A549 (cell line): ENCODE measurements around the gene HBE1. TPM values are rescaled to one million over a fixed set of nuclear protein-coding genes. Genes with fewer than 3 reads are reported as not detected.

Experiments used
- ATAC-seq, 2 experiments: fragments of 200-7000 bp in 1 of 2; fragments of >200 bp in 1 of 2; cut with Nextera tagmentation in 1 of 2; cut with Tn5 transposase in 1 of 2; 3 replicates each; pipeline versions ENCODE4 v1.8.0 to v1.9.1; 2018 to 2020; ENCODE audit warnings: mild to moderate bottlenecking in 1 of 2, moderate library complexity in 1 of 2
- CTCF ChIA-PET: fragments of 300-600 bp; sonication (Branson Sonifier 250); formaldehyde crosslinking; extraction: SDS; loops from one replicate; lab custom pipeline; 2021; ENCODE audit warnings: antibody characterized with exemption, inconsistent platforms; lab: Yijun Ruan, JAX
- POLR2A ChIA-PET: fragments of 350-600 bp; formaldehyde crosslinking; extraction: SDS; loops from one replicate; lab custom pipeline; 2021; ENCODE audit warnings: antibody characterized with exemption, inconsistent platforms; lab: Yijun Ruan, JAX
- DNase-seq, 2 experiments: peaks; one replicate each; pipeline versions ENCODE4 v3.0.0 to v3.0.0-alpha.2; 2011 to 2016; ENCODE audit warnings: low read depth in 1 of 2, low spot score in 1 of 2
- FAIRE-seq: peaks from 2 replicates; lab custom pipeline; 2011; peaks lifted over from hg19 to GRCh38; lab: Jason Lieb, UNC
- H3K27ac ChIP-seq, 2 experiments: fragments of >200 bp; sonication (Bioruptor Twin); formaldehyde crosslinking; 3 replicates each; pipeline ENCODE4 v1.5.1; 2016 to 2017
- H3K4me1 ChIP-seq: fragments of >200 bp; sonication (Bioruptor Twin); formaldehyde crosslinking; 3 replicates; pipeline ENCODE4 v1.6.1; 2016
- H3K4me2 ChIP-seq: fragments of >200 bp; sonication (Bioruptor Twin); formaldehyde crosslinking; 3 replicates; pipeline ENCODE4 v1.6.1; 2016
- H3K4me3 ChIP-seq: fragments of >200 bp; sonication (Bioruptor Twin); formaldehyde crosslinking; 3 replicates; pipeline ENCODE4 v1.5.1; 2016
- H3K9me3 ChIP-seq: fragments of >200 bp; sonication (Bioruptor Twin); formaldehyde crosslinking; 3 replicates; pipeline ENCODE4 v1.6.1; 2016
- ATOH8 ChIP-seq: fragments of 250-450 bp; sonication (Bioruptor Pico); IDR thresholded peaks from 2 replicates; pipeline ENCODE4 v1.5.0; 2020; ENCODE audit warnings: low read depth, mild to moderate bottlenecking, moderate library complexity
- BHLHE40 ChIP-seq: IDR thresholded peaks from 2 replicates; pipeline ENCODE4 v1.6.1; 2012; ENCODE audit warnings: low read depth, low read length, inconsistent platforms
- CEBPB ChIP-seq, 2 experiments: fragments of >200 bp in 1 of 2; sonication (Bioruptor Twin) in 1 of 2; formaldehyde crosslinking in 1 of 2; IDR thresholded peaks; 2 replicates each; pipeline ENCODE4 v1.6.1; 2012 to 2016
- CHD2 ChIP-seq: fragments of 150-350 bp; IDR thresholded peaks from 2 replicates; pipeline ENCODE4 v1.6.1; 2014; ENCODE audit warnings: low read length; ENCODE audit not compliant: partially characterized antibody
- ELK1 ChIP-seq: fragments of 150-350 bp; IDR thresholded peaks from 2 replicates; pipeline ENCODE4 v1.6.1; 2014; ENCODE audit warnings: low read depth, mild to moderate bottlenecking, low read length
- EP300 ChIP-seq, 2 experiments: fragments of >200 bp; sonication (Bioruptor Twin); formaldehyde crosslinking; IDR thresholded peaks; 2 replicates in 1 of 2; 3 replicates in 1 of 2; pipeline ENCODE4 v1.6.1; 2016 to 2017
- ESRRA ChIP-seq: fragments of 150-350 bp; IDR thresholded peaks from 2 replicates; pipeline ENCODE4 v1.6.1; 2014; ENCODE audit warnings: mild to moderate bottlenecking, low read length, borderline replicate concordance
- FOXS1 ChIP-seq: fragments of 250-450 bp; sonication (Bioruptor Pico); IDR thresholded peaks from 2 replicates; pipeline ENCODE4 v1.5.0; 2020; ENCODE audit warnings: mild to moderate bottlenecking, moderate library complexity
- HDAC2 ChIP-seq: fragments of 200-600 bp; sonication (generic); IDR thresholded peaks from 2 replicates; pipeline ENCODE4 v1.6.1; 2016
- HEYL ChIP-seq: fragments of 250-450 bp; sonication (Bioruptor Pico); IDR thresholded peaks from 2 replicates; pipeline ENCODE4 v1.8.0; 2021; ENCODE audit warnings: mild to moderate bottlenecking, moderate library complexity
- HOXA7 ChIP-seq: fragments of 250-450 bp; sonication (Bioruptor Pico); IDR thresholded peaks from 2 replicates; pipeline ENCODE4 v1.5.0; 2020; ENCODE audit warnings: mild to moderate bottlenecking, moderate library complexity
- HOXB5 ChIP-seq: fragments of 250-450 bp; sonication (Bioruptor Pico); IDR thresholded peaks from 2 replicates; pipeline ENCODE4 v1.5.0; 2020; ENCODE audit warnings: mild to moderate bottlenecking, moderate library complexity
- JUN ChIP-seq, 2 experiments: fragments of >200 bp; sonication (Bioruptor Twin); formaldehyde crosslinking; IDR thresholded peaks; 2 replicates in 1 of 2; 3 replicates in 1 of 2; pipeline ENCODE4 v1.6.1; 2016 to 2017
- KDM1A ChIP-seq: fragments of 200-600 bp; sonication (generic); IDR thresholded peaks from 2 replicates; pipeline ENCODE4 v1.6.1; 2016; ENCODE audit warnings: low read depth, mild to moderate bottlenecking
- MAX ChIP-seq: IDR thresholded peaks from 2 replicates; pipeline ENCODE4 v1.6.1; 2012
- POLR2AphosphoS2 ChIP-seq: conservative IDR thresholded peaks from 2 replicates; pipeline ENCODE4 v1.6.1; 2012; ENCODE audit warnings: low read length, improper control_type of control experiment, inconsistent platforms
- RCOR1 ChIP-seq: fragments of 150-350 bp; IDR thresholded peaks from 2 replicates; pipeline ENCODE4 v1.6.1; 2014; ENCODE audit warnings: antibody characterized with exemption, low read length, low read depth
- RNF2 ChIP-seq: fragments of 200-600 bp; sonication (generic); IDR thresholded peaks from 2 replicates; pipeline ENCODE4 v1.6.1; 2016; ENCODE audit warnings: low read depth, mild to moderate bottlenecking, antibody characterized with exemption, moderate library complexity, borderline replicate concordance
- SREBF2 ChIP-seq: fragments of 450-650 bp; IDR thresholded peaks from 2 replicates; pipeline ENCODE4 v1.6.1; 2014; ENCODE audit warnings: mild to moderate bottlenecking, moderate library complexity
- TFCP2L1 ChIP-seq: fragments of 250-450 bp; sonication (Bioruptor Pico); IDR thresholded peaks from 2 replicates; pipeline ENCODE4 v1.5.0; 2021; ENCODE audit warnings: mild to moderate bottlenecking
- TP53 ChIP-seq: fragments of 250-450 bp; sonication (Bioruptor Pico); IDR thresholded peaks from 2 replicates; pipeline ENCODE4 v1.5.0; 2021; ENCODE audit warnings: mild to moderate bottlenecking, moderate library complexity
- ZC3H11A ChIP-seq: fragments of 450-650 bp; IDR thresholded peaks from 2 replicates; pipeline ENCODE4 v1.6.1; 2014; ENCODE audit warnings: antibody characterized with exemption, mild to moderate bottlenecking
- ZFP36 ChIP-seq: fragments of 450-650 bp; IDR thresholded peaks from 2 replicates; pipeline ENCODE4 v1.6.1; 2014; ENCODE audit warnings: borderline replicate concordance; ENCODE audit not compliant: partially characterized antibody
- WGBS: methylation state at CpG from one replicate; pipeline ENCODE4 v1.1.6; 2017; ENCODE audit errors: missing lambda C conversion rate; 5-methylcytosine and 5-hydroxymethylcytosine counted together
- polyA plus RNA-seq, 4 experiments: library from polyadenylated mRNA; depleted of rRNA in 3 of 4; stranded (reverse); fragments of >200 nt; fragmentation: RNase III in 1 of 4; extraction: RNeasy Plus Mini Kit Qiagen cat#74134 plus additional on column Dnase treatment in 1 of 4; gene quantifications; 2 replicates in 3 of 4; 3 replicates in 1 of 4; pipeline ENCODE4 v1.2.3, GENCODE V29; 2011 to 2017
- TF ChIP-seq, protein P1 (sequence below): fragments of >200 bp; sonication (Bioruptor Twin); formaldehyde crosslinking; IDR thresholded peaks from 2 replicates; pipeline ENCODE4 v1.6.1; 2016

HBE1 gene
- polyA plus RNA-seq, 2 of the 4 experiments (the other 2 are of a cell fraction), result 0.32 TPM; not detected in 1

DNA sequence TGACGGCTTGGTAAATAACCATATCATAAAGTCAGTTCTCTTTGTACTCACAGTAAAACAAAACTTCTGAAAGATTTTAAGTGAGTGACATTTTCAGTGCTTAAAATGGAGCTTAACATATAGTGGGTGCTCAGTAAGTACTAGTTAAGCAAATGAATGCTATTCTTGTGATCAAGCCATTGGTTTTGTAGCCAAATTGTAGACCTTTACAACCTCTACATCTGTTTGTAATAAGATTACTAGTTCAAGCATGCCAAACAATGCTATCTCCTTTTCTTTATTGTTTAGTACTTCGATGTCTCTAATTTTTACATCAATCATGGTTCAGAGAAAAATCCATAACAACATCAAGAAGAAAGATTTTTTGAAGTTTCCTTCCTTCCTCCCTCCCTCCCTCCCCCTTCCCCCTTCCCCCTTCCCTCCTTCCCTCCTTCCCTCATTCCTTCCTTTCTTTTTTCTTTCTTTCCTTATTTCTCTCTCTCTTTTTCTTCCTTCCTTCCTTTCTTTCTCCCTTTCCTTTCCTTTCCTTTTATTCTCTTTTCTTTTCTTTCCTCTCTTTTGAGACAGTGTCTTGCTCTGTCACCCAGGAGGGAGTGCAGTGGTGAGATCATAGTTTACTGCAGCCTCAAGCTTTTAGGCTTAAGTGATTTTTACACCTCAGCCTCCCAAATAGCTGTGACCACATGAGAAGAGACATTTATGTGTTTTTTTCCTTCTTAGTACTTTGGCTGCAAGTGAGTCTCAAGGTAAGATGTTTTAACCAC is 37.7 kb upstream of the HBE1 start:
- 28% methylated on average over 2 of the region's 2 CpGs for WGBS
- CTCF ChIA-PET, result no interaction called here
- no peak for ATAC-seq
- Histone ChIP-seq H3K27ac (no peak overlapping the region), H3K4me1 (no peaks in the 10 kb centered on the region), H3K9me3 (no peaks in the 10 kb centered on the region), H3K4me3 (no peak overlapping the region), H3K4me2 (no peak overlapping the region)
- TF ChIP-seq ELK1 (no peak), BHLHE40 (no peak), ESRRA (no peak), HOXA7 (CRISPR knock-in tag) (no peak), HEYL (CRISPR knock-in tag) (no peak), KDM1A (no peak), FOXS1 (CRISPR knock-in tag) (no peak), SREBF2 (no peak), MAX (no peak)
- TF ChIP-seq, protein P1, sequence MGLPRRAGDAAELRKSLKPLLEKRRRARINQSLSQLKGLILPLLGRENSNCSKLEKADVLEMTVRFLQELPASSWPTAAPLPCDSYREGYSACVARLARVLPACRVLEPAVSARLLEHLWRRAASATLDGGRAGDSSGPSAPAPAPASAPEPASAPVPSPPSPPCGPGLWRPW, result no peak
- DNase-seq, result no peak
- POLR2A ChIA-PET, result no interaction called here
- FAIRE-seq, result no peak

DNA sequence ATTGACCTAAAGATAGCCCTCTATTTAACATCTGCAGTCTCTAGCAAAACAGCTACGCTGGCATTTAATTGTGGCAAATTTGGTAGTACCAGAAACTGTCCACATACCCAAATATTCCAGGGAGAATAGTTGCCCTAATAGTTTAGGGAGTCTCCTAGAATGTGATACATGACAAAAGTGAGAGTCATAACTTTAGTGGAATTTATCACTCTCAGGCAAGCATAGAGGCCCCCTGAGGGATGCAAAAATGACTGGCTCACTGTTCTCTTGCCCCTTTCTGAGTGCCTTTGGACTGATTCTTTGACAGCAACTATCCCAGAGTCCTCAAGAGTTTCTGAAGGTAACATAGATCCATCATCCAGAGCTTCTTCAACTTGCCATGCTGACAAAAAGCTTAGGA is 34.3 kb upstream of the HBE1 start:
- WGBS, result 26% methylated on average over 1 of the region's 1 CpG
- H3K4me2 ChIP-seq, result no peak overlapping the region
- FAIRE-seq, result no peak
- H3K27ac ChIP-seq, result no peak overlapping the region
- ChIA-PET CTCF (interaction anchor here (1.3 kb wide), 1 partner anchor 13 kb away, joined by 4 read pairs; no protein-coding TSS in a partner anchor), POLR2A (no interaction called here)
- H3K4me3 ChIP-seq, result no peak overlapping the region
- DNase-seq, result no peak
- no peak for ATAC-seq
- no peaks in the 10 kb centered on the region for H3K4me1 ChIP-seq
- TF ChIP-seq HDAC2, result no peak
- TF ChIP-seq CEBPB (IDR thresholded peaks at IDR 0.05), result no peak
- TF ChIP-seq CHD2, result no peak
- no peak for TF ChIP-seq POLR2AphosphoS2
- TF ChIP-seq RNF2, result no peak
- TF ChIP-seq HOXB5 (CRISPR knock-in tag), result no peak
- TF ChIP-seq ZFP36, result no peak
- TF ChIP-seq TP53, result no peak
- TF ChIP-seq TFCP2L1 (CRISPR knock-in tag), result no peak
- TF ChIP-seq ZC3H11A, result no peak
- TF ChIP-seq ESRRA, result no peak
- no peak for TF ChIP-seq ELK1
- H3K9me3 ChIP-seq, result no peaks in the 10 kb centered on the region

DNA sequence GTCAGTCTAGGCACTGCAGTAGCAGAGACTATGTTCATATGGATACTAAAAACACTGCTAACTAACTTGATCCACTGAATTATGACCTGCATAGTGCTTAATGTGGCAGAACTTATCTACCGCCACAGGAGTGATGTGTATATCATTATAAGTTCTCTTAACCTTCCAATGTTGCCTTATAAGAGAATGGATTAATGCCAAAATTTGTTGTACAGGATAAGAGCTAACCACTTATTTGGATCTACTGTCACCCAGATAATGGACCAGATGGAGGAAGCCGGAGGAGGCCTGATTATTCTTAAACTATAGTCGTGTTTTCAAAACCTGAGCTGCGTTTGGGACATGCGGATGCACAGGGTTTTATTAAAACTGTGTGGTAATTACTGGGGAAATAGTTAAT is 33.9 kb upstream of the HBE1 start:
- Histone ChIP-seq H3K9me3 (no peaks in the 10 kb centered on the region), H3K27ac (no peak overlapping the region), H3K4me2 (no peak overlapping the region), H3K4me3 (no peak overlapping the region), H3K4me1 (no peaks in the 10 kb centered on the region)
- ATAC-seq (no peak), FAIRE-seq (no peak), DNase-seq (no peak)
- ChIA-PET CTCF (interaction anchor here (1.3 kb wide), 1 partner anchor 13 kb away, joined by 4 read pairs; no protein-coding TSS in a partner anchor), POLR2A (no interaction called here)
- 53% methylated on average over 5 of the region's 5 CpGs for WGBS
- TF ChIP-seq ZFP36 (no peak), TFCP2L1 (CRISPR knock-in tag) (no peak), EP300 (IDR thresholded peaks at IDR 0.05) (no peak), RCOR1 (no peak), JUN (IDR thresholded peaks at IDR 0.05) (no peak), ATOH8 (CRISPR knock-in tag) (no peak)
